HepG2 (cell line): ENCODE measurements around the gene LIME1. TPM values are rescaled to one million over a fixed set of nuclear protein-coding genes. Genes with fewer than 3 reads are reported as not detected.
A peak's percentile ranks its signal among the peaks of the same experiment; 100 is the strongest.

Experiments
- ATRX ChIP-seq: sonication (generic); formaldehyde crosslinking; IDR thresholded peaks from 2 replicates; pipeline ENCODE4 v1.4.0; 2020; ENCODE audit warnings: missing genetic modification reagents, borderline replicate concordance
- CREB1 ChIP-seq, 2 experiments: fragments of 450-650 bp in 1 of 2; IDR thresholded peaks; 2 replicates each; pipeline ENCODE4 v1.6.1; 2016 to 2017; ENCODE audit warnings: control low read depth in 1 of 2, mild to moderate bottlenecking in 1 of 2, missing compliant biosample characterization in 1 of 2, missing genetic modification characterization in 1 of 2
- ETV5 ChIP-seq: IDR thresholded peaks from 2 replicates; pipeline ENCODE4 v1.6.1; 2018; ENCODE audit warnings: missing biosample characterization, missing genetic modification reagents, inconsistent platforms, borderline replicate concordance
- JUND ChIP-seq: sonication (generic); formaldehyde crosslinking; IDR thresholded peaks from 2 replicates; pipeline ENCODE4 v1.8.0; 2022; ENCODE audit warnings: mild to moderate bottlenecking, missing genetic modification reagents
- SAP130 ChIP-seq: IDR thresholded peaks from 2 replicates; pipeline ENCODE4 v1.6.1; 2016; ENCODE audit warnings: low read depth
- SP1 ChIP-seq, 2 experiments: fragments of 450-650 bp in 1 of 2; sonication (generic) in 1 of 2; formaldehyde crosslinking in 1 of 2; IDR thresholded peaks; 2 replicates each; pipeline versions ENCODE4 v1.4.0 to v1.6.1; 2016 to 2020; ENCODE audit warnings: missing genetic modification reagents in 1 of 2
- ZBTB1 ChIP-seq: sonication (generic); formaldehyde crosslinking; IDR thresholded peaks from 2 replicates; pipeline ENCODE4 v1.4.0; 2020; ENCODE audit warnings: missing genetic modification reagents, borderline replicate concordance
- ZFYVE20 ChIP-seq: sonication (generic); formaldehyde crosslinking; IDR thresholded peaks from 2 replicates; pipeline ENCODE4 v1.8.0; 2023; ENCODE audit warnings: low read depth, mild to moderate bottlenecking, moderate library complexity, missing genetic modification reagents, borderline replicate concordance
- ZNF891 ChIP-seq: sonication (generic); formaldehyde crosslinking; IDR thresholded peaks from 2 replicates; pipeline ENCODE4 v1.5.0; 2020; ENCODE audit warnings: mild to moderate bottlenecking, missing genetic modification reagents
- polyA plus RNA-seq, 8 experiments: library from polyadenylated mRNA; depleted of rRNA in 3 of 8; stranded (reverse) in 7 of 8; unstranded in 1 of 8; fragments of >200 nt; fragmentation: Illumina TruSeq in 4 of 8; extraction: Trizol in 4 of 8; gene quantifications; 2 replicates each; pipeline versions ENCODE4 v1.2.1 to v1.2.3, GENCODE V29; 2011 to 2016; ENCODE audit warnings: low read depth in 4 of 8, missing spikeins in 1 of 8, mixed read lengths in 1 of 8; ENCODE audit not compliant: insufficient read depth in 1 of 8
- total RNA-seq, 5 experiments: library from RNA; depleted of rRNA; stranded (reverse); fragments of >200 nt; fragmentation: Illumina TruSeq; extraction: Trizol; gene quantifications; 2 replicates each; pipeline ENCODE4 v1.2.3, GENCODE V29; 2016; ENCODE audit warnings: low read depth in 1 of 5
- TF ChIP-seq, protein P1 (sequence below): sonication (generic); formaldehyde crosslinking; IDR thresholded peaks from 2 replicates; pipeline ENCODE4 v1.4.0; 2020; ENCODE audit warnings: missing genetic modification reagents
- TF ChIP-seq, protein P2 (sequence below), 2 experiments: fragments of 450-650 bp in 1 of 2; sonication (generic) in 1 of 2; formaldehyde crosslinking in 1 of 2; IDR thresholded peaks; 2 replicates each; pipeline versions ENCODE4 v1.6.1 to v1.8.0; 2016 to 2022; ENCODE audit warnings: antibody characterized with exemption in 1 of 2, mild to moderate bottlenecking in 1 of 2, missing genetic modification reagents in 1 of 2
- TF ChIP-seq, protein P3 (sequence below): sonication (generic); formaldehyde crosslinking; IDR thresholded peaks from 2 replicates; pipeline ENCODE4 v1.4.0; 2020; ENCODE audit warnings: missing genetic modification reagents; ENCODE audit errors: not compliant biosample characterization

The LIME1 gene
- total and polyA plus RNA-seq, 2 of the 13 experiments (the other 11 are each of a cell fraction or from before 2014, with no cell fraction given), result 13.0 to 61.5 TPM

DNA sequence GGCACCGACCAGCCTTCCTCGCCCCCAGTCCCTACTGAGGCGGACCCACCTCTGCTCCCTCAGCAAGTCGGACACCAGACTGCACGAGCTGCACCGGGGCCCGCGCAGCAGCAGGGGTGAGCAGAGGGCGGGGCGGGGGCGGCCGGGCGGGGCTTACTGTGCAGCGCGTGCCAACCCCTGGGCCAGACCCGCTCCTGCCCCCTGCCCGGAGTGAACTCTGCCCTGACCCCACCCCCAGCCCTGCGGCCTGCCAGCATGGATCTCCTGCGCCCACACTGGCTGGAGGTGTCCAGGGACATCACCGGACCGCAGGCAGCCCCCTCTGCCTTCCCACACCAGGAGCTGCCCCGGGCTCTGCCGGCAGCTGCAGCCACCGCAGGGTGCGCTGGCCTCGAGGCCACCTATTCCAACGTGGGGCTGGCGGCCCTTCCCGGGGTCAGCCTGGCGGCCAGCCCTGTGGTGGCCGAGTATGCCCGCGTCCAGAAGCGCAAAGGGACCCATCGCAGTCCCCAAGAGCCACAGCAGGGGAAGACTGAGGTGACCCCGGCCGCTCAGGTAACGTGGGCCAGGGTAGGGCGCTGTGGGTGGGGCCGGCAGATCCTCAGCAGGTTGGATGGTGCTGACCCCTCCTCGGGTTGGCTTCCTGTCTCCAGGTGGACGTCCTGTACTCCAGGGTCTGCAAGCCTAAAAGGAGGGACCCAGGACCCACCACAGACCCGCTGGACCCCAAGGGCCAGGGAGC, 1.7 kb downstream of the LIME1 start (continued):
- TF ChIP-seq SP1 (IDR thresholded peaks at IDR 0.05), result no peak
- TF ChIP-seq SP1 (CRISPR knock-in tag; IDR thresholded peaks at IDR 0.05), result peak; percentile 79; the same call in 1 of the 2 replicates
- TF ChIP-seq, protein P1, sequence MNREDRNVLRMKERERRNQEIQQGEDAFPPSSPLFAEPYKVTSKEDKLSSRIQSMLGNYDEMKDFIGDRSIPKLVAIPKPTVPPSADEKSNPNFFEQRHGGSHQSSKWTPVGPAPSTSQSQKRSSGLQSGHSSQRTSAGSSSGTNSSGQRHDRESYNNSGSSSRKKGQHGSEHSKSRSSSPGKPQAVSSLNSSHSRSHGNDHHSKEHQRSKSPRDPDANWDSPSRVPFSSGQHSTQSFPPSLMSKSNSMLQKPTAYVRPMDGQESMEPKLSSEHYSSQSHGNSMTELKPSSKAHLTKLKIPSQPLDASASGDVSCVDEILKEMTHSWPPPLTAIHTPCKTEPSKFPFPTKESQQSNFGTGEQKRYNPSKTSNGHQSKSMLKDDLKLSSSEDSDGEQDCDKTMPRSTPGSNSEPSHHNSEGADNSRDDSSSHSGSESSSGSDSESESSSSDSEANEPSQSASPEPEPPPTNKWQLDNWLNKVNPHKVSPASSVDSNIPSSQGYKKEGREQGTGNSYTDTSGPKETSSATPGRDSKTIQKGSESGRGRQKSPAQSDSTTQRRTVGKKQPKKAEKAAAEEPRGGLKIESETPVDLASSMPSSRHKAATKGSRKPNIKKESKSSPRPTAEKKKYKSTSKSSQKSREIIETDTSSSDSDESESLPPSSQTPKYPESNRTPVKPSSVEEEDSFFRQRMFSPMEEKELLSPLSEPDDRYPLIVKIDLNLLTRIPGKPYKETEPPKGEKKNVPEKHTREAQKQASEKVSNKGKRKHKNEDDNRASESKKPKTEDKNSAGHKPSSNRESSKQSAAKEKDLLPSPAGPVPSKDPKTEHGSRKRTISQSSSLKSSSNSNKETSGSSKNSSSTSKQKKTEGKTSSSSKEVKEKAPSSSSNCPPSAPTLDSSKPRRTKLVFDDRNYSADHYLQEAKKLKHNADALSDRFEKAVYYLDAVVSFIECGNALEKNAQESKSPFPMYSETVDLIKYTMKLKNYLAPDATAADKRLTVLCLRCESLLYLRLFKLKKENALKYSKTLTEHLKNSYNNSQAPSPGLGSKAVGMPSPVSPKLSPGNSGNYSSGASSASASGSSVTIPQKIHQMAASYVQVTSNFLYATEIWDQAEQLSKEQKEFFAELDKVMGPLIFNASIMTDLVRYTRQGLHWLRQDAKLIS (CRISPR knock-in tag), result peak; percentile 91
- TF ChIP-seq, protein P2, sequence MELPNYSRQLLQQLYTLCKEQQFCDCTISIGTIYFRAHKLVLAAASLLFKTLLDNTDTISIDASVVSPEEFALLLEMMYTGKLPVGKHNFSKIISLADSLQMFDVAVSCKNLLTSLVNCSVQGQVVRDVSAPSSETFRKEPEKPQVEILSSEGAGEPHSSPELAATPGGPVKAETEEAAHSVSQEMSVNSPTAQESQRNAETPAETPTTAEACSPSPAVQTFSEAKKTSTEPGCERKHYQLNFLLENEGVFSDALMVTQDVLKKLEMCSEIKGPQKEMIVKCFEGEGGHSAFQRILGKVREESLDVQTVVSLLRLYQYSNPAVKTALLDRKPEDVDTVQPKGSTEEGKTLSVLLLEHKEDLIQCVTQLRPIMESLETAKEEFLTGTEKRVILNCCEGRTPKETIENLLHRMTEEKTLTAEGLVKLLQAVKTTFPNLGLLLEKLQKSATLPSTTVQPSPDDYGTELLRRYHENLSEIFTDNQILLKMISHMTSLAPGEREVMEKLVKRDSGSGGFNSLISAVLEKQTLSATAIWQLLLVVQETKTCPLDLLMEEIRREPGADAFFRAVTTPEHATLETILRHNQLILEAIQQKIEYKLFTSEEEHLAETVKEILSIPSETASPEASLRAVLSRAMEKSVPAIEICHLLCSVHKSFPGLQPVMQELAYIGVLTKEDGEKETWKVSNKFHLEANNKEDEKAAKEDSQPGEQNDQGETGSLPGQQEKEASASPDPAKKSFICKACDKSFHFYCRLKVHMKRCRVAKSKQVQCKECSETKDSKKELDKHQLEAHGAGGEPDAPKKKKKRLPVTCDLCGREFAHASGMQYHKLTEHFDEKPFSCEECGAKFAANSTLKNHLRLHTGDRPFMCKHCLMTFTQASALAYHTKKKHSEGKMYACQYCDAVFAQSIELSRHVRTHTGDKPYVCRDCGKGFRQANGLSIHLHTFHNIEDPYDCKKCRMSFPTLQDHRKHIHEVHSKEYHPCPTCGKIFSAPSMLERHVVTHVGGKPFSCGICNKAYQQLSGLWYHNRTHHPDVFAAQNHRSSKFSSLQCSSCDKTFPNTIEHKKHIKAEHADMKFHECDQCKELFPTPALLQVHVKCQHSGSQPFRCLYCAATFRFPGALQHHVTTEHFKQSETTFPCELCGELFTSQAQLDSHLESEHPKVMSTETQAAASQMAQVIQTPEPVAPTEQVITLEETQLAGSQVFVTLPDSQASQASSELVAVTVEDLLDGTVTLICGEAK (IDR thresholded peaks at IDR 0.05), result no peak
- TF ChIP-seq, protein P2 (CRISPR knock-in tag; IDR thresholded peaks at IDR 0.05), result peak; percentile 92
- TF ChIP-seq ZFYVE20 (CRISPR knock-in tag), result 0 out of 2 replicates have a peak, but pooled peaks have one; percentile 51
- peak; percentile 15; the same call in 1 of the 2 replicates for TF ChIP-seq ETV5
- TF ChIP-seq, protein P3, sequence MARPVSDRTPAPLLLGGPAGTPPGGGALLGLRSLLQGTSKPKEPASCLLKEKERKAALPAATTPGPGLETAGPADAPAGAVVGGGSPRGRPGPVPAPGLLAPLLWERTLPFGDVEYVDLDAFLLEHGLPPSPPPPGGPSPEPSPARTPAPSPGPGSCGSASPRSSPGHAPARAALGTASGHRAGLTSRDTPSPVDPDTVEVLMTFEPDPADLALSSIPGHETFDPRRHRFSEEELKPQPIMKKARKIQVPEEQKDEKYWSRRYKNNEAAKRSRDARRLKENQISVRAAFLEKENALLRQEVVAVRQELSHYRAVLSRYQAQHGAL, result peak; percentile 85
- peak; percentile 45; the same call in 1 of the 2 replicates for TF ChIP-seq JUND
- peak; percentile 84 for TF ChIP-seq ZNF891
- no peak for TF ChIP-seq CREB1 (IDR thresholded peaks at IDR 0.05)
- no peak for TF ChIP-seq CREB1 (CRISPR knock-in tag; IDR thresholded peaks at IDR 0.05)
- TF ChIP-seq SAP130 (CRISPR knock-in tag), result peak; percentile 97
- TF ChIP-seq ATRX (CRISPR knock-in tag), result no peak
- 0 out of 2 replicates have a peak, but pooled peaks have one; percentile 32 for TF ChIP-seq ZBTB1
